Breast epithelium (tissue), 4 donors: Measurements from ENCODE around the gene TJP2. TPM values are rescaled to one million over a fixed set of nuclear protein-coding genes. Genes with fewer than 3 reads are reported as not detected.

ENCODE experiments used
- DNase-seq, 2 donors: peaks; one replicate each; pipeline ENCODE4 v3.0.0-alpha.2; 2019; ENCODE audit warnings: low spot score in 2 of 2
- H3K27ac ChIP-seq, 2 donors: fragments of 200-600 bp; sonication (generic) in 1 of 2; one replicate each; pipeline ENCODE4 v1.5.1; 2016 to 2019; ENCODE audit warnings: mild to moderate bottlenecking in 1 of 2
- H3K27me3 ChIP-seq, 2 donors: fragments of 200-600 bp; sonication (generic) in 1 of 2; one replicate each; pipeline versions ENCODE4 v1.5.1 to v1.6.0; 2017 to 2019; ENCODE audit warnings: control low read depth in 1 of 2, mild to moderate bottlenecking in 1 of 2
- H3K36me3 ChIP-seq: fragments of 200-600 bp; one replicate; pipeline ENCODE4 v1.5.1; 2019
- H3K4me1 ChIP-seq, 2 donors: fragments of 200-600 bp; sonication (generic); one replicate each; pipeline ENCODE4 v1.5.1; 2016 to 2019; ENCODE audit warnings: control low read depth in 1 of 2
- H3K4me3 ChIP-seq, 3 donors: fragments of 200-600 bp; sonication (generic); 1 replicate in 2 of 3; 2 replicates in 1 of 3; pipeline ENCODE4 v1.5.1; 2016 to 2019; ENCODE audit warnings: mild to moderate bottlenecking in 3 of 3, moderate library complexity in 2 of 3
- H3K9me3 ChIP-seq, 2 donors: fragments of 200-600 bp; sonication (generic) in 1 of 2; one replicate each; pipeline ENCODE4 v1.5.1; 2016 to 2019; ENCODE audit warnings: control low read depth in 1 of 2
- CTCF ChIP-seq, 3 donors: fragments of 450-650 bp; IDR thresholded peaks; one replicate each; pipeline ENCODE4 v1.5.1; 2016 to 2017; ENCODE audit warnings: antibody characterized with exemption in 3 of 3, mild to moderate bottlenecking in 3 of 3, moderate library complexity in 3 of 3
- POLR2A ChIP-seq: fragments of 450-650 bp; IDR thresholded peaks from one replicate; pipeline ENCODE4 v1.6.1; 2016; ENCODE audit warnings: antibody characterized with exemption, mild to moderate bottlenecking, moderate library complexity
- POLR2AphosphoS5 ChIP-seq, 3 donors: sonication (generic); formaldehyde crosslinking; IDR thresholded peaks; one replicate each; pipeline ENCODE4 v1.6.1; 2017; ENCODE audit warnings: antibody characterized with exemption in 3 of 3
- intact Hi-C: fragments of 100-400 bp; cut with DNase I; formaldehyde crosslinking; loops from one replicate; pipeline ENCODE4 v1.15.1; 2023; ENCODE audit warnings: low total_unique reads
- total RNA-seq, 3 donors: library from RNA; depleted of rRNA; stranded (reverse); fragments of >200 nt; gene quantifications; one replicate each; pipeline ENCODE4 v1.1.0, GENCODE V29; 2016

TJP2 gene
- total RNA-seq, 3 donors from 2014 or later, result 85.2 to 125 (median 108) TPM

GRCh38 chr9:69313175-69313574 lies 139.1 kb downstream of the TJP2 start:
- Histone ChIP-seq H3K4me3 (no peak overlapping the region), H3K36me3 (no peaks in the 10 kb centered on the region), H3K27me3 (no peaks in the 10 kb centered on the region), H3K9me3 (peaks cover 8 to 15% of the 10 kb centered on the region in 2 donors), H3K4me1 (no peaks in the 10 kb centered on the region), H3K27ac (no peak overlapping the region)
- TF ChIP-seq CTCF (IDR thresholded peaks at IDR 0.05), result no peak
- no peak for TF ChIP-seq POLR2A
- no peak for TF ChIP-seq POLR2AphosphoS5 (IDR thresholded peaks at IDR 0.05)
- no peak for DNase-seq
- intact Hi-C loops, result no loop called here

GRCh38 chr9:69314547-69314946 lies 140.5 kb downstream of the TJP2 start:
- Histone ChIP-seq H3K4me3 (no peak overlapping the region), H3K4me1 (no peaks in the 10 kb centered on the region), H3K27me3 (no peaks in the 10 kb centered on the region), H3K9me3 (peaks cover 8 to 15% of the 10 kb centered on the region in 2 donors), H3K27ac (no peak overlapping the region), H3K36me3 (no peaks in the 10 kb centered on the region)
- DNase-seq, result no peak
- intact Hi-C loops, result no loop called here
- no peak for TF ChIP-seq POLR2AphosphoS5 (IDR thresholded peaks at IDR 0.05)
- no peak for TF ChIP-seq POLR2A
- TF ChIP-seq CTCF (IDR thresholded peaks at IDR 0.05), result no peak

GRCh38 chr9:69317081-69317480 lies 143.0 kb downstream of the TJP2 start:
- H3K4me3 ChIP-seq, result no peak overlapping the region
- H3K4me1 ChIP-seq, result no peaks in the 10 kb centered on the region
- TF ChIP-seq POLR2AphosphoS5 (IDR thresholded peaks at IDR 0.05), result no peak
- no peak for TF ChIP-seq CTCF (IDR thresholded peaks at IDR 0.05)
- no peak for TF ChIP-seq POLR2A
- intact Hi-C loops, result no loop called here
- no peaks in the 10 kb centered on the region for H3K36me3 ChIP-seq
- DNase-seq, result no peak
- no peak overlapping the region for H3K27ac ChIP-seq
- H3K9me3 ChIP-seq, result peaks cover 8 to 15% of the 10 kb centered on the region in 2 donors
- no peaks in the 10 kb centered on the region for H3K27me3 ChIP-seq

- no peak overlapping the region for H3K4me3 ChIP-seq
- DNase-seq, result no peak
- no peaks in the 10 kb centered on the region for H3K4me1 ChIP-seq
- H3K27me3 ChIP-seq, result no peaks in the 10 kb centered on the region
- no peaks in the 10 kb centered on the region for H3K36me3 ChIP-seq
- intact Hi-C loops, result no loop called here
- peaks cover 5 to 11% of the 10 kb centered on the region in 2 donors for H3K9me3 ChIP-seq
- no peak for TF ChIP-seq POLR2A
- TF ChIP-seq CTCF (IDR thresholded peaks at IDR 0.05), result no peak
- TF ChIP-seq POLR2AphosphoS5 (IDR thresholded peaks at IDR 0.05), result no peak
- no peak overlapping the region for H3K27ac ChIP-seq
Observed at GRCh38 chr9:69317894-69318293, 143.8 kb downstream of the TJP2 start.

GRCh38 chr9:69319324-69320025 lies 145.4 kb downstream of the TJP2 start:
- no peaks in the 10 kb centered on the region for H3K9me3 ChIP-seq
- TF ChIP-seq POLR2AphosphoS5 (IDR thresholded peaks at IDR 0.05), result no peak
- TF ChIP-seq CTCF (IDR thresholded peaks at IDR 0.05), result no peak
- no peak for TF ChIP-seq POLR2A
- no peak overlapping the region for H3K4me3 ChIP-seq
- H3K4me1 ChIP-seq, result no peaks in the 10 kb centered on the region
- H3K36me3 ChIP-seq, result no peaks in the 10 kb centered on the region
- intact Hi-C loops, result no loop called here
- no peaks in the 10 kb centered on the region for H3K27me3 ChIP-seq
- no peak for DNase-seq
- H3K27ac ChIP-seq, result no peak overlapping the region
